GM21526 (cell line): ENCODE measurements around the gene NTN5.
"Not testable (repeated sequence)": the region's sequence is repeated elsewhere in the genome, so short reads cannot be mapped to it uniquely, and the experiment has no call there.

Experiments
- ATAC-seq: cut with Tn5 transposase; IDR thresholded peaks from one replicate; pipeline ENCODE4 v1.9.1; 2021; ENCODE audit warnings: moderate library complexity; ENCODE audit not compliant: unreplicated experiment, low FRiP score

Gene NTN5

DNA sequence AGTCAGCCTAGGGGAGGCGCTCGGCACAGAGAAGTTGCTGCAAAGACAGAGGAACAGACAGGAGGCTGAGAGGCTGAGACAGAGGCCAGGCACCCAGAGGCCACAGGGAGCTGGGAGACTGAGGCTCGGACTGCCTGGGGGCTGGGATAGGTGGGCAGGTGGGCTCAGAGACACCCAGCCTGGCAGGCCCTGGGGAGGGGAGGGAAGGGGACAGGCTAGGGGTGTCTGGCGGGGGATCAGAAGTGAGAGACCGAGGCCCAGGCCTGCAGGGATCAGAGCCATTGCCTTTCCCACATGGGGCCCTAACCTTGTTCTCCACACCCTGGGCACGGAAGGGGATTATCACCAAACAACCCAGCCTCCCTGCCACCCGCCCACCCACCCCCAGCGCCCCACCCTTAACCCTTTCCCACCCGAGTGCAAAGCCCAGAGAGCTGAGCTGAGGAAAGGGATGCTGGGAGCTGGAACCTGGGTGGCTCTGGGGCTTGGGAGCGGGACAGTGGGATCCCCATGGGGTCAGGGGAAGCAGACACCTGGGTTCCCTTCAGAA, 1.3 kb downstream of the NTN5 start:
- ATAC-seq = no peak

DNA sequence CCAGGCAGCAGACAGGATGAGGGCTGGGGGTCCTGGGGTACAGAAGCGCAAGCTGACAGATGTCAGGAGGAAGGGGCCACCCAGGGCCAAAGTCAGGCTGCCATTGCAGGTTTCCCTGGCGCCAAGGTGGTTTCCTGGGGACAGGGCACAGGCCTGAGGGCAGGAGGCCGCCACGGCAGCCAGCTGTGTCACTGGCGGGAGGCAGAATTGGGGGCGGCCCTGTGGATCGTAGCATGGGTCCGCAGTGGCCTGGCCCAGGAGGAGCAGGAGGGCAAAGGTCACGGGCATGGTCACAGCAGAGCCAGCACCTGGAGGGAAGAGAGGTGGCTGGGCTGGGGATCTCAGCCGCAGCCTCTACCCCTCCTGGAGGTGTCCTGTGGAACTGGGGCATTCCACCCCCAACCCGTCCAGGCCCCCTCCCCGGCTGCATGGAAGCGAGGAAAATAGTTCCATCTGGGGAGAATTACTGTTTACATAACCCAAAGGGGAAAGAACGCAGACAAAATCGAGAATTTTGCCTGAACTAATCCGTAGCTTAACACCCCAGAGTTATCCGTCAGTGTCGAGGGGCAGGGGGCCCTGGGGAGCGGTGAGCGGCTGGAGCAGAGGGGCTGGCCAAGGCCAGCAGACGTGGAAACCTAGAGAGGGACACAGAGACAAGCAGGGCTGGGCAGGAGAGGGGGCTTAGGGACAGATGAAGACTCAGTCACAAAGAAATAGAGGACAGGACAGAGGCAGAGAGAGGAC, 1.9 kb downstream of the NTN5 start:
- ATAC-seq = no peak

DNA sequence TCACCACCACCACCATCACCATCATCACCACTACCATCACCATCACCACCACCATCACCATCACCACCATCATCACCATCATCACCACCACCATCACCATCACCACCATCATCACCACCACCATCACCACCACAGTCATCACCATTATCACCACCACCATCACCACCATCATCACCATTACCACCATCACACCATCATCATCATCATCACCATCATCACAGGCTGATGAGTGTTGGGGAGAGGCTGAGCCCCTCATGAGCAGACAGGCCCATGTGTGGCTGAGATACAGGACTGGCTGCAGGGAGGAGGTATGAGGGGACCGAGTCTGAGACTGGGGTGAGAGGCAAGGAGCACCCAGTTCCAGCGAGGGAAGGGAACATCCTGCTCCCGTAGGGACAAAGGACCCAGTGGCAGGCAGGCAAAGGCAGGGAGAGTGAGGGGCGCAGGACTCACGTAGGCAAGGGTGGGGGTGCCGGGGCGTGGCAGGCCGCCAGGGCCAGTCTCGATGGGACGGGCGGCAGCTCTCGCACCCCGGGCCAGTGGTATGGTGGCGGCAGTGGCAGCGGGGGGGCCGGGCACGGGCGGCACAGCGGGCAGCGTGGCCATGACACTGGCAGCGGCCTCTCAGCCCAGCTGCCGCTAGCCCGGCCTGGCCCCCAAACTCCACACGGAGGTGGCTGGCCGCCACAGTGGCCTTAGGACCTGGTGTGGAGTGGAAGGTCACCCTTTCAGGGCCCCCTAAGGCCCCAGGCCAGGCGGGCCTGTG, 2.7 kb downstream of the NTN5 start:
- no peak for ATAC-seq

DNA sequence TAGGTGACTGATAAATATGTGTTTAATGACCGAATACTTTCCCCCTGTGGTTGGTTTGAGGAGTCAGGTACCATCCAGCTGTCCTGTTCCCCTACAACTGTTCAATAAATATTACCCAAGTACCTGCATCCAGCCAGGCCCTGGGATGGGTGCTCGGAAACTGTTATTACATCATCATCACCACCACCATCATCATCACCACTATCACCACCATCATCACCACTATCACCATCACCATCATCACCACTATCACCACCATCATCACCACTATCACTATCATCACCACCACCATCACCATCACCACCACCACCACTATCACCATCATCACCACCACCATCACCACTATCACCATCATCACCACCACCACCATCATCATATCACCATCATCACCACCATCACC, 4.1 kb downstream of the NTN5 start:
- no peak for ATAC-seq

DNA sequence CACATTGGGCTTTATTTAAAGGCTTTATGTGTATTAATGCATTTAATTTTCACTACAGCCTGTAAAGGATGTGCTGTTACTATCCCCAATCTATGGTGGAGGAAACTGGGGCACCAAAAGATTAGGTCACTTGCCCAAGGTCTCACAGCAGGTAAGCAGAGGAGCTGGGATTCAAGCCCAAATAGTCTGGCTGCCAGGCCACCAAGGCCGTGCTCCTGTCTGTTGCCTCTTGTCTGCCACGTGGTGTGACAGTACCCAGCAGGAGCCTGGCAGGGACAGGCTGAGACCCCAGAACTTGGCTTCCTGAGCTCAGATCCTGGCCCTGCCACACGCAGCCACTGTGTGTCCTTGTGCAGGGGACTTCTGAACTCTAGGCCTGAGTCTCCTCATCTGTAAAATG, 4.5 kb downstream of the NTN5 start:
- ATAC-seq = no peak

DNA sequence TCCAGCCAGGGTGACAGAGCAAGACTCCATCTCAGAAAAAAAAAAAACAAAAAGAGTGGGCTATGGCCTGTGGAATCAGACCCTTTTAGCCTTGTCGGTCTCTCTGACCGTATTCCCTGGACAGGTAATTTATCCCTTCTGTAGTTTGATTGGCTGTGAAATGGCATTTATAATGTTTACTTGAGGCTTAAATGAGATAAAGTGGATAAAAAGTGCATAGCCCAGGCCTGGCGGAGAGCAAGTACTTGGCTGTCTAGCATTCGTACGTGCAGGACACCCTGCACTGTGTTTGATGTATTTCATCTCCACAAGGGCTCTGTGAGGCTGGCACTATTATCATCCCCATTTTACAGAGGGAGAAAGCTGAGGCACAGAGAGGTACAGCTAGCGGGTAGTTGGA, 7.0 kb downstream of the NTN5 start:
- ATAC-seq = no peak

DNA sequence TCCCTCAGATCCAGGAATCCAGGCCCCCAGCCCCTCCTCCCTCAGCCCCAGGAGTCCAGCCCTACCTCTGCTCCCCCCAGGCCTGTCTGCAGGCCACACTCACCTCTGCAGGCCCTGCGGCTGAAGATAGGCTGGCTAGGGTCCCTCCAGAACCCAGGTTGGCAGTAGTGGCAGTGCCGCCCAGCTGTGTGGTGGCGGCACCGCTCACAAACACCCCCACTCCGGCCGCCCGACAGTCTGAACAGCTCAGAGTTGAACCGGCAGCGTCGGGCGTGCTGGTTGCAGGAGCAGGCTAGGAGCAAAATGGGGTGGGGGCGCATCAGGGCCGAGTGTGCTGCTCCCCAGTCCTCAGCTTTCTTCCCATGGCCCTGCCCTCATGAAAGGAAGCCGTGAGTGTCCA, 8.3 kb downstream of the NTN5 start:
- no peak for ATAC-seq

DNA sequence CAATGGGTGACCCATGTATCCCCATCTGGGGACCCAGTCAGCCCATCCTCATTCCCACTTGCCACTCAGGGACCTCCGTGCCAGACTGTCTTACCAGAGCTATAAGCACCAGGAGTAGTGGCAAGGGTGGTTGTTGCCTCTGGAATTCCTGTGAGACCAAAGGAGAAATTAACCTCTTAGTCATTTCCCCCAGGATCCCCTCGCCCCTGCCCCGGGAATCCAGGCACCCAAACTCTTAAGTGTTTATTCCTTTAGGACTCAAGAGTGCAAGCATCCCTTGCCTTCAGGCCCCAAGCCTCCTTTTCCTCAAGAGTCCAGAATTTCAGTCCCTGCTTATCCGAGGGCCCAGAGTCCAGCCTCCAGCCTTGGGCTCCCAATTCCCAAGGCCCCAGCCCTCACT, 9.2 kb downstream of the NTN5 start:
- no peak for ATAC-seq

DNA sequence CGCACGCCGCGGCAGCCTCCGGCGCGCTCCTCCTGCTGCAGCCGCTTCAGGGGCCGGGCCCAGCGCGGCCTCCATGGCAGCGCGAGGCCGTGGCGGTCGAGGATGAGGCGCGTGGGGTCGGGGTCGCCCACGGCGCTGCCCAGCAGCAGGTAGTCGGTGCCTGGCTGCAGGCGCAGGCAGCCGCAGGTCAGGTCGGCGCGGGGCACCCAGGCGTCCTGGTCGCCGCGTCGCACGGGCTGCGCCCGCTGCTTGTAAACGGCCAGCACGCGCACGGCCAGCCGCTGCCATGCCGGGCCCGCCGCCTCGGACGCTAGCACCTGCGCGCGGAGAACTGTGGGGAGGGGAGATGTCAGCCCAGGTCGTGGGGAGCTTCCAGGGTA, 11.1 kb downstream of the NTN5 start:
- no peak for ATAC-seq

DNA sequence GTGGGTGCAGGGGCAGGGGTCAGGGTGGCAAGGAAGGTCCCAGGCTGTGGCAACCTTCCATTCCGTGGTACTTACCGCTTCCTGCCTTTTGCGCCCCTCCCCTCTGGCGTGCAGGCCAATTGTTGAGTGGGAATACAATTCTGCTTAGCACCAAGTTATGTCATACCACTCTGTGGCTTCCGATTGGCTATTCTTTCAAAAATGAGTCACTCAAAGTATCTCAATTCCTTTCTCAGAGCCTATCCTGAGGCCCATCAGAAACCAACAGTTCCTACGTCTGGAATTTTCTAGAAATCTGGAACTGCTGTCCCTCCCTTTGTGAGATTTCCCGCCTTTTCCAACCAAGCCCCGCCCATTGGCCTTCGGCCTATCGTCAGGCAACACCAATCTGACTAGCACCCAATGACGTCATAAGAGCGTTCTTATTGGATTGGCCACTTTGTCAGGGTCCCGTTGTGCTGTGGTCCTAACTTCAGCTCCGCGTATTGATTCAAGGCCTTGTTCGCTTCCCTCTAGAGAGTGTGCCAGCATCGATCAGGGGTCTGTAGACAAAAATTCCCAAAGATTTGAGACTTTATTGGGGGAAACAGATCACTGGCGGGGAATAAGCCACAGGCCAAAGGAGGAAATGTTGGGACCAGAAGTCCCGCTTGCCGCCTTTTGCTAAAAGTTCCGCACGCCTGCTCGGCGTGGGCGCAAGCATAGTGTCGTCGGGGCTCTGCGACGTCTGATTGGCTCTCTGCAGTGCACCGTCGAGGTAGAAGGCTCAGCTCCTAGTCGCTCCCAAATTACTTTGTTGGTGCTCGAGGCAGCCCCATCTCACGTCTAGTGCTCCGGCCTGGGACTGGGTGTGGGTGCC, 11.7 kb downstream of the NTN5 start:
- ATAC-seq = no peak

DNA sequence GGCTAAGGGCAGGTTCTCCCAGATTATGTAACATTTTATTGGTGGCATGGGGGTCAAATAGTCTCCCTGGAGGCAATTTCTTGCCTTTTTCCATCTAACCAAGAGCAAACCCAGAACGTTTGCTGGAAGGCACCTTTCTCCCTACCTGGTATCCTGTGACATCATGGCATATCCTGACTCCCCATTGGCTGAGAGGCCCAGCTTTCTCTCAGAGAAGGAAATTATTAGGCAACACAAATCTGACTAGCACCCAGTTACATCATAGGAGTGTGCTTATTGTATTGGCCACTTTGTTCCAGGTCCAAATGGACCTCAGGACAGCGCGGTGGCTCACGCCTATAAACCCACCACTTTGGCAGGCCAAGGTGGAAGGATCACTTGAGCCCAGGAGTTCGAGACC, 13.0 kb downstream of the NTN5 start:
- ATAC-seq = no peak

DNA sequence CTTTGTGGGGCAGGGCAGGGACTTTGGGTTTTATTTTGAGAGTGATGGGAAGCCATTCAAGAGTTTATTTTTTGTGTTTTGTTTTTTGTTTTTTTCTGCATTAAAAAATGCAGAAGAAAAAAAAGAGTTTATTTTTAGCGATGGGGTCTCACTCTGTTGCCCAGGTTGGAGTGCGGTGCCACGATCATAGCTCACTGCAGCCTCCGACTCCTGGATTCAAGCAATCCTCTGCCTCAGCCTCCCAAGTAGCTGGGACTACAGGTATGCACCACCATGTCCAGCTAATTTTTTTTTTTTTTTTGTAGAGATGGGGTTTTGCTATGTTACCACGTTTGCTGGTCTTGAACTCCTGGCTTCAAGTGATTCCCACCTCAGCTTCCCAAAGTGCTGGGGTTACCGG, 14.3 kb downstream of the NTN5 start:
- ATAC-seq = no peak

DNA sequence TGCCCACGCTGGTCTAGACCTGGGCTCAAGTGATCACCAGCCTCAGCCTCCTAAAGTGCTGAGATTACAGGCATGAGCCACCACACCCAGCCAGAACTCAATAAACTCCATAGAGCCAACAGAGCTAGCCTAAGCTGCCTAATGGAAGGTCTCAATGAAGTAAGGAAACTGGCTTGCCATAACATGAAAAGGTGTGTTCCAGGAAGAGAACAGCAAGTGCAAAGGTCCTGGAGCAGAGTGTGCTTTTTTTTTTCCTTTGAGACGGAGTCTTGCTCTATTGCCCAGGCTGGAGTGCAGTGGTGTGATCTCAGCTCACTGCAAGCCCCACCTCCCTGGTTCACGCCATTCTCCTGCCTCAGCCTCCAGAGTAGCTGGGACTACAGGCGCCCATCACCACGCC, 15.0 kb downstream of the NTN5 start:
- not testable (repeated sequence) for ATAC-seq

DNA sequence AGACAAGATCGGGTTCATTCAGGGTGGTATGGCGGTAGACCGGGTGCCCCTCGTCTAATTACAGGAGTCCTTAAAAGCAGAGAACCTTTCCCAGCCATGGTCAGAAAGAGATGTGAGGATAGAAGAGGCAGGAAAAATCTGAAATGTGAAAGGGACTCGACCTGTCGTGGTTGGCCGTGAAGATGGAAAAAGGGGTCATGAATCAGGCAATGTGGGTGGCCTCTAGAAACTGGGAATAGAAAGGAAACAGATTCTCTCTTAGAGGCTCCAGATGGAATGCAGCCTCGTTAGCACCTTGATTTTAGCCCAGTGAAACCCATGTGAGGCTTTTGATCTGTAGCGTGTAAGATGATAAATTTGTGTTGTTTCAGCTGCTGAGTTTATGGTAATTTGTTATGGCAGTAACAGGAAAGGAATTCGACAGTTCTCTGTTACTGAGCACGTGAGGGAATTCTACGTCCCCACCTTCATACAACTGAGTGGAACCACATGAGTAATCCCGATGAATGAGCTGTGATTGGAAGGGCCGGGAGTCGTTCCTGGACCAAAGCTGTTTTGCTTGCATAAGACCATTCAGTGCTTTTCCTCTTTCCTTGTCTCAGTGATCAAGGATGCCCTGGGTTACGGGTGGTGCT, 15.9 kb downstream of the NTN5 start:
- no peak for ATAC-seq

DNA sequence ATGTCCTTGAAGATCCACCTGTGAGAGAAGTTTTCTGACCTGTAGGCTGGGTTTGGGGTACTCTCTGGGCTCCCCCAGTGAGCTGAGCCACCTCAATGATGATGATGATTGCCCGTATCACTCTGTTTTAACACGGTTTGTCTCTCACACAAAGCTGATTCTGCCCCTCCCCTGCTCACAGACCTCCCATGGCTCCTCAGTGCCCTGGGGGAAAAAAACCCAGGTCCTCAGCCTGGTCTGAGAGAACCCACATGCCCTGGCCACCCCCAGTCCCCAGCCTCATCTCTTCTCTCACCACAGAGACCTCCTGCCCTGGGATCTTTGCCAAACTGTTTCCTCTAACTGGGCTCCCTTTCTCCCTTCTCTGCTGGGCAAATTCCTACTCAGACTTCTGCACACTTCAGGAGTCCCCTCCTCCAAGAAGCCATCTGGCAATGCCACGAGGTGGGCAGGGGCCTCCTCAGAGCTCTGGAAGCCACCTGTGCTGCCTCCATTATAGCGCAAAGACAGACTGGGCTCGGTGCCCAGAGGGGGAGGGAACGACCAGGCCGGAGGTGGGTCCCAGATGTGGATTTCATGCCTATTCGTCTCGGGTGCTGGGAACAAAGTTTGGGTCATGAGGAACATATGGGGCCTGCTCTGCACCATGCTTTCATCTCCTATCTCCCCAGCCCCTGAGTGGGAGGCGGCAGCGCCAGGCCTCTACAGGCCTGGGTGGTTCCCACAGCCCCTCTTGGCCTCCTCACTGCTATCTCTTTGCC, 18.3 kb downstream of the NTN5 start:
- ATAC-seq = no peak

DNA sequence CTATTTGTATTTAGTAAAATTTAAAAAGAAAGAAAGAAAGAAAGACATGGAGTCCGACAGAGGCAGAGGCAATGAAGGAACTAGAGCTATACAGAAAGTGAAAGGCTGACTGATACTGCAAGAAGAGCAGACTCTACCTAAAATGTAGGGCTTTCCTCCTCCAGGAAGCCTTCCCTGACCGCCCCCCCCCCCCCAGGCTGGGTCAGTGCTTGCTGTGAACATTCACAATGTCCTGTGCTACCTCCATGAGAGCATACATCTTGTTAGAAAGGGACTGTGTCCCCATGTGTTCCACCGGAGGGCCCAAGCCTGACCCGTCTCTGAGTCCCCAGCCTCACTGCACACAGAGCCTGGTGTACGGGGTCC, 21.2 kb downstream of the NTN5 start:
- no peak for ATAC-seq

DNA sequence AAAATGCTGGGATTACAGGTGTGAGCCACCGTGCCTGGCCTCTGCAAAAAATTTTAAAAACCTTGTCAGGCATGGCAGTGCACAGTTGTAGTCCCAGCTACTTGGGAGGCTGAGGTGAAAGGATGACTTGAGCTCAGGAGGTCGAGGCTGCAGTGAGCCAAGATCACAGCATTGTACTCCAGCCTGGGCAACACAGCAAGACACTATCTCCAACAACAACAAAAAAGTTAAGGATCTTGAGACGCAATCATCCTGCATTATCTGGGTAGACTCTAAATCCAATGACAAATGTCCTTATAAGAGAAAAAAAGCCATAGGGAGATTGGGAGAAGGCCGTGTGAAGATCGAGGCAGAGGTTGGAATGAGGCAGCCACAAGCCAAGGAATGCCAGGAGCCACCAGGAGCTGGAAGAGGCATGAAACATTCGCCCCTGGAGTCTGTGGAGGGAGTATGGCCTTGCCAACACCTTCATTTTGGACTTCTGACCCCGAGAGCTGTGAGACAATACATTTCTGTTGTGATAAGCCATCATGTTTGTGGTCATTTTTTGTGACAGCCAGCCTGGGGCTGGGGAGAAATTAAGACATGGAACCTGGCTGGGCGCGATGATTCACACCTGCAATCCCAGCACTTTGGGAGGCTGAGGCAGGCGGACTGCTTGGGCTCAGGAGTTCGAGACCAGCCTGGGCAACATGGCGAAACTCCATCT, 21.7 kb downstream of the NTN5 start:
- ATAC-seq = no peak

DNA sequence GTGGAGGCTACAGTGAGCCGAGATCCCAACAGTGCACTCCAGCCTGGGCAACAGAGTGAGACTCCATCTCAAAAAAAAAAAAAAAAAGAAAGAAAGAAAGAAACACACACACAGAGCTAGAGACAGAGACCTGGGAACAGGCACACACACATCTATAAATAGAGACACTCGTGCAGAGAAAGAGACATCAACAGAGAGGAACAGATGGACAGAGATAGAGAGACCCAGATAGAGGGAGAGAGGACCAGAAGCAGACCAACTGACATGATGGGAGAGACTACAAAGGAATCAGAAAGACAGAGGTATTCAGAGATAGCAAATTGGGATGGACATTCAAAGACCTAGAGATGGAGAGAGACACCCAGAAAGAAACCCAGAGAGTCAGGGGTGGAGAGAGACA, 24.7 kb downstream of the NTN5 start:
- no peak for ATAC-seq

DNA sequence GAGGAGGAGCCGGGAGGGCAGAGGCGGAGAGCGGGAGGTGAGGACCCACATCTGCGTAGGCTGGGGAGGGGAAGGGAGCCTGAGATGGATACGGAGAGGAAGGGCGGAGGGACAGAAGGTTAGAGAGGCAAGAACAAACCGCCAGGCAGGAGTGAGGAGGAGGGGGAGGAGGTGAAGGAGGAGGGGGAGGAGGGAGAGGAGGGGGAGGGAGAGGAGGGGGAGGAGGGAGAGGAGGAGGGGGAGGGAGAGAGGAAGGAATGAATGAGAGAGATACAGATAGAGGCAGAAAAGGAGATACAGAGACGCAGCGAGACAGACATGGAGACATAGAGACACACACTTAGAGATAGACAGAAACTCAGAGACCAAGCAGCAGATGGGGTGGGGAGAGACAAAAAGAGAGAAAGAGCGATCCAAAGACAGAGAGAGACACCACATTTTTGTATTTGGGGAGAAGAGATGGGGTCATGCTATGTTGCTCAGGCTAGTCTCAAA, 26.0 kb downstream of the NTN5 start:
- no peak for ATAC-seq
